ENCODE data around the gene FBXO42. TPM values are rescaled to one million over a fixed set of nuclear protein-coding genes. Genes with fewer than 3 reads are reported as not detected.
"Not testable (repeated sequence)": the region's sequence is repeated elsewhere in the genome, so short reads cannot be mapped to it uniquely, and the experiment has no call there.

The FBXO42 gene
- polyA plus RNA-seq, 1 donor: 21.0 TPM

GRCh38 chr1:16242556-16243214 lies 109.6 kb downstream of the FBXO42 start:
- no peak for DNase-seq

GRCh38 chr1:16241221-16241708 lies 111.0 kb downstream of the FBXO42 start:
- DNase-seq: no peak

GRCh38 chr1:16239972-16240491 lies 112.2 kb downstream of the FBXO42 start:
- no peak for DNase-seq

- no peak for DNase-seq
Observed at GRCh38 chr1:16237343-16237830, 114.9 kb downstream of the FBXO42 start.

GRCh38 chr1:16236511-16237342 lies 115.6 kb downstream of the FBXO42 start, which contains the start of gene CPLANE2:
TSS of gene CPLANE2 (minus strand) at chr1:16237183. CDS start at chr1:16236742, 441 bp downstream.
- peak; percentile 97 for DNase-seq

- DNase-seq: no peak
Observed at GRCh38 chr1:16235944-16236510, 116.3 kb downstream of the FBXO42 start.

- DNase-seq: no peak
Observed at GRCh38 chr1:16235347-16235746, 116.9 kb downstream of the FBXO42 start.

GRCh38 chr1:16233431-16233830 lies 118.8 kb downstream of the FBXO42 start:
- no peak for DNase-seq

- no peak for DNase-seq
Observed at GRCh38 chr1:16232316-16232710, 120.0 kb downstream of the FBXO42 start.

- DNase-seq: no peak
Observed at GRCh38 chr1:16231331-16232315, 120.7 kb downstream of the FBXO42 start.

- no peak for DNase-seq
Observed at GRCh38 chr1:16230744-16231143, 121.5 kb downstream of the FBXO42 start.

GRCh38 chr1:16229976-16230740 lies 122.1 kb downstream of the FBXO42 start:
- no peak for DNase-seq

- no peak for DNase-seq
Observed at GRCh38 chr1:16226490-16227179, 125.6 kb downstream of the FBXO42 start.

- DNase-seq: no peak
Observed at GRCh38 chr1:16226129-16226489, 126.2 kb downstream of the FBXO42 start.

- no peak for DNase-seq
Observed at GRCh38 chr1:16224472-16224871, 127.8 kb downstream of the FBXO42 start.

- not testable (repeated sequence) for DNase-seq
Observed at GRCh38 chr1:16222716-16223115, 129.6 kb downstream of the FBXO42 start.

GRCh38 chr1:16221499-16221898 lies 130.8 kb downstream of the FBXO42 start:
- no peak for DNase-seq

- DNase-seq: no peak
Observed at GRCh38 chr1:16219968-16220500, 132.2 kb downstream of the FBXO42 start.

- no peak for DNase-seq
Observed at GRCh38 chr1:16218674-16219071, 133.6 kb downstream of the FBXO42 start.

Data from hindlimb muscle (tissue), 1 donor.